Measurements from ENCODE around the gene KCTD16.

GRCh38 chr5:144173766-144174165 is 3.1 kb downstream of the KCTD16 start:
- no peak for TF ChIP-seq EZH2 (optimal IDR thresholded peaks at IDR 0.05; ENCODE audit: low read depth, low read length)
- TF ChIP-seq, protein P1, sequence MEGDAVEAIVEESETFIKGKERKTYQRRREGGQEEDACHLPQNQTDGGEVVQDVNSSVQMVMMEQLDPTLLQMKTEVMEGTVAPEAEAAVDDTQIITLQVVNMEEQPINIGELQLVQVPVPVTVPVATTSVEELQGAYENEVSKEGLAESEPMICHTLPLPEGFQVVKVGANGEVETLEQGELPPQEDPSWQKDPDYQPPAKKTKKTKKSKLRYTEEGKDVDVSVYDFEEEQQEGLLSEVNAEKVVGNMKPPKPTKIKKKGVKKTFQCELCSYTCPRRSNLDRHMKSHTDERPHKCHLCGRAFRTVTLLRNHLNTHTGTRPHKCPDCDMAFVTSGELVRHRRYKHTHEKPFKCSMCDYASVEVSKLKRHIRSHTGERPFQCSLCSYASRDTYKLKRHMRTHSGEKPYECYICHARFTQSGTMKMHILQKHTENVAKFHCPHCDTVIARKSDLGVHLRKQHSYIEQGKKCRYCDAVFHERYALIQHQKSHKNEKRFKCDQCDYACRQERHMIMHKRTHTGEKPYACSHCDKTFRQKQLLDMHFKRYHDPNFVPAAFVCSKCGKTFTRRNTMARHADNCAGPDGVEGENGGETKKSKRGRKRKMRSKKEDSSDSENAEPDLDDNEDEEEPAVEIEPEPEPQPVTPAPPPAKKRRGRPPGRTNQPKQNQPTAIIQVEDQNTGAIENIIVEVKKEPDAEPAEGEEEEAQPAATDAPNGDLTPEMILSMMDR (IDR thresholded peaks at IDR 0.05; ENCODE audit: low read length) = no peak
